K562 (cell line): ENCODE results near the gene FREM1. TPM values are rescaled to one million over a fixed set of nuclear protein-coding genes. Genes with fewer than 3 reads are reported as not detected.
A peak's percentile ranks its signal among the peaks of the same experiment; 100 is the strongest.

ENCODE experiments used
- ARID1B ChIP-seq: fragments of 450-650 bp; IDR thresholded peaks from 2 replicates; pipeline ENCODE4 v1.6.1; 2016; ENCODE audit warnings: antibody characterized with exemption, mild to moderate bottlenecking, inconsistent platforms
- CTBP1 ChIP-seq: fragments of 450-650 bp; IDR thresholded peaks from 2 replicates; pipeline ENCODE4 v1.6.1; 2016; ENCODE audit warnings: borderline replicate concordance
- EWSR1 ChIP-seq: fragments of 450-650 bp; IDR thresholded peaks from 2 replicates; pipeline ENCODE4 v1.6.1; 2018; ENCODE audit warnings: borderline replicate concordance, mild to moderate bottlenecking, low read depth, moderate library complexity; ENCODE audit not compliant: partially characterized antibody
- NKRF ChIP-seq: fragments of 450-650 bp; IDR thresholded peaks from 2 replicates; pipeline ENCODE4 v1.6.1; 2016; ENCODE audit warnings: borderline replicate concordance
- PBX2 ChIP-seq, 2 experiments: IDR thresholded peaks in 1 of 2; conservative IDR thresholded peaks in 1 of 2; 2 replicates each; pipeline ENCODE4 v1.6.1; 2016; ENCODE audit warnings: low read depth in 2 of 2, mild to moderate bottlenecking in 1 of 2, missing compliant biosample characterization in 1 of 2, missing genetic modification characterization in 1 of 2, moderate library complexity in 1 of 2
- PKNOX1 ChIP-seq: fragments of 450-650 bp; IDR thresholded peaks from 2 replicates; pipeline ENCODE4 v1.6.1; 2016
- SMARCE1 ChIP-seq: fragments of 450-650 bp; IDR thresholded peaks from 2 replicates; pipeline ENCODE4 v1.7.1; 2016; ENCODE audit warnings: mild to moderate bottlenecking
- TFE3 ChIP-seq: fragments of 450-650 bp; formaldehyde crosslinking; IDR thresholded peaks from 2 replicates; pipeline ENCODE4 v1.4.0; 2020; ENCODE audit warnings: mild to moderate bottlenecking, mixed read lengths
- ZBTB12 ChIP-seq: fragments of 250-450 bp; sonication (Bioruptor Pico); IDR thresholded peaks from 2 replicates; pipeline ENCODE4 v1.4.0; 2020
- ZBTB17 ChIP-seq: fragments of 450-650 bp; formaldehyde crosslinking; IDR thresholded peaks from 2 replicates; pipeline ENCODE4 v1.4.0; 2020; ENCODE audit warnings: mild to moderate bottlenecking
- polyA plus RNA-seq, 8 experiments: library from polyadenylated mRNA; depleted of rRNA in 4 of 8; stranded (reverse) in 5 of 8; unstranded in 3 of 8; fragments of >200 nt; fragmentation: Nextera tagmentation in 2 of 8; fragmentation: Illumina TruSeq in 1 of 8; extraction: Ambion mirVana in 2 of 8; extraction: Trizol in 1 of 8; gene quantifications; 2 replicates each; pipeline versions ENCODE4 v1.2.1 to v1.2.3, GENCODE V29; 2011 to 2014; ENCODE audit warnings: inconsistent platforms in 1 of 8, missing spikeins in 1 of 8
- total RNA-seq, 7 experiments: library from RNA; depleted of rRNA in 6 of 7; stranded (reverse); fragments of >200 nt in 6 of 7; fragmentation: Illumina TruSeq in 2 of 7; extraction: Trizol in 2 of 7; gene quantifications; 2 replicates each; pipeline versions ENCODE4 v1.2.1 to v1.2.3, GENCODE V29; 2011 to 2021; ENCODE audit warnings: low replicate concordance in 1 of 7

The FREM1 gene
- total and polyA plus RNA-seq, 9 of the 15 experiments (the other 6 are each of a cell fraction or from before 2014, with no cell fraction given), result 0.03 to 0.24 (median 0.13) TPM; not detected in 2

GRCh38 chr9:14906644-14907359, 3.4 kb downstream of the FREM1 start (continued):
- TF ChIP-seq PBX2 (CRISPR knock-in tag; IDR thresholded peaks at IDR 0.05; ENCODE audit: low read depth) (no peak), PBX2 (tag; conservative IDR thresholded peaks at IDR 0.05; ENCODE audit: low read depth) (peak; percentile 87), CTBP1 (peak; percentile 65; the same call in 1 of the 2 replicates), EWSR1 (no peak), ZBTB17 (CRISPR knock-in tag) (no peak), NKRF (no peak), TFE3 (CRISPR knock-in tag) (no peak), SMARCE1 (0 out of 2 replicates have a peak, but pooled peaks have one; percentile 42), ARID1B (peak; percentile 87), PKNOX1 (0 out of 2 replicates have a peak, but pooled peaks have one; percentile 47), ZBTB12 (CRISPR knock-in tag) (no peak)
